ENCODE results near the gene PRCP. TPM values are rescaled to one million over a fixed set of nuclear protein-coding genes. Genes with fewer than 3 reads are reported as not detected.
"Not testable (repeated sequence)": the region's sequence is repeated elsewhere in the genome, so short reads cannot be mapped to it uniquely, and the experiment has no call there.

PRCP gene
- total RNA-seq, 2 experiments from 2014 or later: 23.0 to 23.3 TPM

- no peaks in the 10 kb centered on the region for H3K36me3 Mint-ChIP-seq (ENCODE audit: low read depth)
- no peak overlapping the region for H3K4me3 Mint-ChIP-seq
- H3K27me3 Mint-ChIP-seq (ENCODE audit: low read depth): no peaks in the 10 kb centered on the region
- H3K4me1 Mint-ChIP-seq (ENCODE audit: low read depth): peaks cover 9% of the 10 kb centered on the region
- intact Hi-C loops (cut with micrococcal nuclease): loop anchor here (10.0 kb wide), 1 partner anchor 579 kb away; no protein-coding TSS in a partner anchor
- CTCF ChIA-PET: interaction anchor here (0.7 to 5.5 kb wide), 6 partner anchors 36 to 384 kb away, joined by 3 to 57 read pairs (median 18); partner anchors contain the start of genes DDIAS and PRCP
- no peaks in the 10 kb centered on the region for H3K9me3 Mint-ChIP-seq
- no peak for DNase-seq
- H3K27ac Mint-ChIP-seq: no peak overlapping the region
Observed at GRCh38 chr11:82865841-82866240, 34.4 kb downstream of the PRCP start.

DNA sequence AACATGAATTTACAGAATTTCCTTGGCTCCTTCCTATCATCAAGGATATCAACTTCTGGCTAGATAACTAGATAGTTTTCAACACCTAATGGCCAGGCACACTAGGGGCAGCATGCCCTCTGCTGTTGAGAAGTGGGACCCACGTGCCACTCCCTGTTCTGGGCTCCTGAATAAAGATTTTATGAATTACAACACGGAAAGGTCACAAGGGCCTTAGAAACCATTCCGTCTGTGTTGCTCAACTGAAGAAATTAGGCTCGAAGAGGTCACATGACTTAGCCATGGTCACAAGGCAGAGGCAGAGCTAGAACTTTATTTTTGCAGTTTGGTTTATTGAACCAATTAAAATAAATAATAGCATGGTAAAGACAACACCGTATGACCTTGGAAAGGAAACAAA is 36.0 kb downstream of the PRCP start:
- H3K27me3 Mint-ChIP-seq (ENCODE audit: low read depth): no peaks in the 10 kb centered on the region
- CTCF ChIA-PET: interaction anchor here (1.4 kb wide), 1 partner anchor 147 kb away, joined by 7 read pairs; no protein-coding TSS in a partner anchor
- no peak overlapping the region for H3K27ac Mint-ChIP-seq
- no peaks in the 10 kb centered on the region for H3K36me3 Mint-ChIP-seq (ENCODE audit: low read depth)
- H3K4me1 Mint-ChIP-seq (ENCODE audit: low read depth): peaks cover 9% of the 10 kb centered on the region
- H3K4me3 Mint-ChIP-seq: no peak overlapping the region
- DNase-seq: peak; percentile 53
- no peaks in the 10 kb centered on the region for H3K9me3 Mint-ChIP-seq
- intact Hi-C loops (cut with micrococcal nuclease): loop anchor here (1.0 to 10.0 kb wide), 4 partner anchors 89 to 581 kb away; partner anchors contain the start of gene FAM181B

DNA sequence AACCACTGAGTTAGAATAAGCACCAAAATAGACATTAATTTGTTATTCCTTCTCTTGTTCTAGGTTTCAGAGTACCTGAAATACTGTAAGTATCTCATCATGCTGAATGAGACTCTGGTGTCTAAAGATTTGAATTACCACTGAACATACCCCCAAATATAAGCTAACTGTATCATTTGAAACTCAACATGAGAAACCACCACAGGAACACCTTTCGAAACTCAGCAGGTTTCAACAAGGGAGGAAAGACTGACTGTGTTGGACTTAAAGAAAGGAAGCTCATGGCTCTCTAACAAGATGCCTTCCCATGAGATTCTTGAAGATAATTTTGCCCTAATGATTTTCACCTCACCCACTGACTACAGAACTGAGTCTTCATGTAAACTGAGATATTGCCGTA is 37.0 kb downstream of the PRCP start:
- Mint-ChIP-seq H3K36me3 (ENCODE audit: low read depth) (no peaks in the 10 kb centered on the region), H3K27me3 (ENCODE audit: low read depth) (no peaks in the 10 kb centered on the region), H3K4me3 (no peak overlapping the region), H3K4me1 (ENCODE audit: low read depth) (peaks cover 9% of the 10 kb centered on the region), H3K27ac (no peak overlapping the region), H3K9me3 (no peaks in the 10 kb centered on the region)
- DNase-seq: no peak
- CTCF ChIA-PET: interaction anchor here (0.9 to 1.4 kb wide), 4 partner anchors 96 to 386 kb away, joined by 3 to 13 read pairs (median 6); no protein-coding TSS in a partner anchor
- intact Hi-C loops (cut with micrococcal nuclease): loop anchor here (5.0 to 10.0 kb wide), 2 partner anchors 131 to 582 kb away; partner anchors contain the start of gene FAM181B

DNA sequence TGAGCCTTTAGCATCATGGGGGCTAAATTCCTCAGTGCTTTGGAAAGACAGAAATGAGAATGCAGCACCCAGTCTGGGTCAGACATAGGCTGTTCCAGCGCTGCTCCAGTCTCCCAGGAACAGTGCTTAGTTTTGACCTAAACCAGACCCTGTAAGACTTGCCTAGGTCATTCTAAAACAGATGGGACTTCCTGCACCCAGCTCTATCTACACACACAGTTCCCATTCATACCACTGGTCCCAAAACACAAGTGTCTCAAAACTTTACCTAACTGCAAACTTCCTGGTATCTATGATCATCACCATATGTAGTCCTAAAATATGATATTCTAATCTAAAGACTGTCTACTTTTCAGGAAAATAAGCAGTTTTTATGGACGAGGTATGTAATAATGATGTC is 37.9 kb downstream of the PRCP start:
- H3K27ac Mint-ChIP-seq: no peak overlapping the region
- peaks cover 5% of the 10 kb centered on the region for H3K4me1 Mint-ChIP-seq (ENCODE audit: low read depth)
- no peaks in the 10 kb centered on the region for H3K27me3 Mint-ChIP-seq (ENCODE audit: low read depth)
- no peak for DNase-seq
- peaks cover 2% of the 10 kb centered on the region for H3K36me3 Mint-ChIP-seq (ENCODE audit: low read depth)
- CTCF ChIA-PET: interaction anchor here (0.9 to 1.4 kb wide), 4 partner anchors 95 to 387 kb away, joined by 3 to 13 read pairs (median 6); no protein-coding TSS in a partner anchor
- intact Hi-C loops (cut with micrococcal nuclease): loop anchor here (5.0 to 10.0 kb wide), 2 partner anchors 130 to 582 kb away; partner anchors contain the start of gene FAM181B
- no peaks in the 10 kb centered on the region for H3K9me3 Mint-ChIP-seq
- H3K4me3 Mint-ChIP-seq: no peak overlapping the region

GRCh38 chr11:82859750-82860149 is 40.5 kb downstream of the PRCP start:
- CTCF ChIA-PET: interaction anchor here (1.3 kb wide), 1 partner anchor 10 kb away, joined by 4 read pairs; no protein-coding TSS in a partner anchor
- Mint-ChIP-seq H3K27me3 (ENCODE audit: low read depth) (no peaks in the 10 kb centered on the region), H3K27ac (no peak overlapping the region), H3K36me3 (ENCODE audit: low read depth) (peaks cover 5% of the 10 kb centered on the region), H3K9me3 (no peaks in the 10 kb centered on the region), H3K4me3 (no peak overlapping the region), H3K4me1 (ENCODE audit: low read depth) (peaks cover 4% of the 10 kb centered on the region)
- intact Hi-C loops (cut with micrococcal nuclease): loop anchor here (5.0 to 10.0 kb wide), 2 partner anchors 127 to 585 kb away; partner anchors contain the start of gene FAM181B
- no peak for DNase-seq

DNA sequence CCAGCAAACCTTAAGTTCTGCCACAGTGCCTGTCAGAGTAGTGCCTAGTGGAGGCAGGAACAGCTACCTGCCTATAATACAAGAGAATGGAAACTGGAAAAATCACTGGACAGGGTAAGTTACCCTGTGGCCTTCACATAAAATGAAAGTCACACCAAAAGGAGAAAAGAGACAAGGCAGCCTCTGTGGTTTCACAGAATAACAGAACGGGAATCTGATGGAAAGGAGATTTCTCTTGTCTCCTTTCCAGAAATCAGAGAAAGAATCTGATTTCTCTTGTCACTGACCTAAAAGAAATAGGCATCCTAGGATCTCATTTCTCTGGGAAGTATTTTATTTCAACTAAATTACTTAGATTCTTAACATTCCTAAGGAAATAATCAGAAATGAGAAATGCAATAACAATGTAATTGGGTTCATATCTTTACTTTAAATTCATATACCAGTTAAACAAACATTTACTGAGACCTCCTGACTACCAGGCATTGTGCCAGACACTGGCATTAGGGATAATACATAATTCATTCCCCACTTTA is 41.6 kb downstream of the PRCP start:
- H3K36me3 Mint-ChIP-seq (ENCODE audit: low read depth): peaks cover 7% of the 10 kb centered on the region
- no peak overlapping the region for H3K4me3 Mint-ChIP-seq
- intact Hi-C loops (cut with micrococcal nuclease): no loop called here
- CTCF ChIA-PET: interaction anchor here (1.2 to 1.3 kb wide), 2 partner anchors 9 kb away, joined by 3 to 4 read pairs; no protein-coding TSS in a partner anchor
- no peak for DNase-seq
- H3K27me3 Mint-ChIP-seq (ENCODE audit: low read depth): no peaks in the 10 kb centered on the region
- H3K4me1 Mint-ChIP-seq (ENCODE audit: low read depth): peaks cover 4% of the 10 kb centered on the region
- H3K9me3 Mint-ChIP-seq: no peaks in the 10 kb centered on the region
- no peak overlapping the region for H3K27ac Mint-ChIP-seq

GRCh38 chr11:82858133-82858532 is 42.1 kb downstream of the PRCP start:
- Mint-ChIP-seq H3K4me3 (no peak overlapping the region), H3K4me1 (ENCODE audit: low read depth) (peaks cover under 1% of the 10 kb centered on the region), H3K9me3 (no peaks in the 10 kb centered on the region), H3K36me3 (ENCODE audit: low read depth) (peaks cover 7% of the 10 kb centered on the region), H3K27ac (no peak overlapping the region), H3K27me3 (ENCODE audit: low read depth) (no peaks in the 10 kb centered on the region)
- no peak for DNase-seq
- intact Hi-C loops (cut with micrococcal nuclease): no loop called here
- CTCF ChIA-PET: interaction anchor here (1.2 kb wide), 1 partner anchor 9 kb away, joined by 3 read pairs; no protein-coding TSS in a partner anchor

- CTCF ChIA-PET: interaction anchor here (1.4 kb wide), 1 partner anchor 10 kb away, joined by 7 read pairs; no protein-coding TSS in a partner anchor
- no peaks in the 10 kb centered on the region for H3K9me3 Mint-ChIP-seq
Observed at GRCh38 chr11:82857145-82857544, 43.1 kb downstream of the PRCP start.

DNA sequence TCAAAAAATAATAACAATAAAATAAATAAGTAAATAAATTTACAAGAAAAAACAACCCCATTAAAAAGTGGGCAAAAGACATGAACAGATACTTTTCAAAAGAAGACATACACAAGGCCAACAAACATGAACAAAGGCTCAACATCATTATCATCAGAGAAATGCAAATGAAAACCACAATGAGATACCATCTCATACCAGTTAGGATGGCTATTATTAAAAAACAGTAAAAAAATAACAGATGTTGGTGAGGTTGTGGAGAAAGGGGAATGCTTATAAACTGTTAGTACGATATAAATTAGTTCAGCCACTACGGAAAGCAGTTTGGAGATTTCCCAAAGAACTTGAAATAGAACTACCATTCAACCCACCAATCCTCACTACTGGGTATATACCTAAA is 44.6 kb downstream of the PRCP start:
- no peaks in the 10 kb centered on the region for H3K9me3 Mint-ChIP-seq
- no peaks in the 10 kb centered on the region for H3K4me1 Mint-ChIP-seq (ENCODE audit: low read depth)
- DNase-seq: no peak
- H3K27me3 Mint-ChIP-seq (ENCODE audit: low read depth): no peaks in the 10 kb centered on the region
- H3K4me3 Mint-ChIP-seq: no peak overlapping the region
- H3K27ac Mint-ChIP-seq: no peak overlapping the region
- intact Hi-C loops (cut with micrococcal nuclease): no loop called here
- H3K36me3 Mint-ChIP-seq (ENCODE audit: low read depth): peaks cover 7% of the 10 kb centered on the region
- CTCF ChIA-PET: no interaction called here

More at GRCh38 chr11:82857145-82857544, 43.1 kb downstream of the PRCP start:
- intact Hi-C loops (cut with micrococcal nuclease): no loop called here
- Mint-ChIP-seq H3K4me1 (ENCODE audit: low read depth) (no peaks in the 10 kb centered on the region), H3K4me3 (no peak overlapping the region), H3K36me3 (ENCODE audit: low read depth) (peaks cover 7% of the 10 kb centered on the region), H3K27ac (no peak overlapping the region), H3K27me3 (ENCODE audit: low read depth) (no peaks in the 10 kb centered on the region)
- DNase-seq: no peak

- CTCF ChIA-PET; intact Hi-C loops (cut with micrococcal nuclease); H3K27me3 Mint-ChIP-seq (ENCODE audit: low read depth); H3K36me3 Mint-ChIP-seq (ENCODE audit: low read depth); H3K4me3 Mint-ChIP-seq; DNase-seq; H3K9me3 Mint-ChIP-seq; H3K27ac Mint-ChIP-seq; H3K4me1 Mint-ChIP-seq (ENCODE audit: low read depth): not testable (repeated sequence)
Observed at GRCh38 chr11:82854916-82855315, 45.3 kb downstream of the PRCP start.

GRCh38 chr11:82854242-82854641 is 46.0 kb downstream of the PRCP start:
- H3K4me1 Mint-ChIP-seq (ENCODE audit: low read depth): no peaks in the 10 kb centered on the region
- H3K9me3 Mint-ChIP-seq: no peaks in the 10 kb centered on the region
- H3K4me3 Mint-ChIP-seq: no peak overlapping the region
- H3K36me3 Mint-ChIP-seq (ENCODE audit: low read depth): peaks cover 7% of the 10 kb centered on the region
- intact Hi-C loops (cut with micrococcal nuclease): no loop called here
- DNase-seq: no peak
- H3K27me3 Mint-ChIP-seq (ENCODE audit: low read depth): no peaks in the 10 kb centered on the region
- CTCF ChIA-PET: interaction anchor here (0.6 kb wide), 1 partner anchor 424 kb away, joined by 4 read pairs; no protein-coding TSS in a partner anchor
- no peak overlapping the region for H3K27ac Mint-ChIP-seq

DNA sequence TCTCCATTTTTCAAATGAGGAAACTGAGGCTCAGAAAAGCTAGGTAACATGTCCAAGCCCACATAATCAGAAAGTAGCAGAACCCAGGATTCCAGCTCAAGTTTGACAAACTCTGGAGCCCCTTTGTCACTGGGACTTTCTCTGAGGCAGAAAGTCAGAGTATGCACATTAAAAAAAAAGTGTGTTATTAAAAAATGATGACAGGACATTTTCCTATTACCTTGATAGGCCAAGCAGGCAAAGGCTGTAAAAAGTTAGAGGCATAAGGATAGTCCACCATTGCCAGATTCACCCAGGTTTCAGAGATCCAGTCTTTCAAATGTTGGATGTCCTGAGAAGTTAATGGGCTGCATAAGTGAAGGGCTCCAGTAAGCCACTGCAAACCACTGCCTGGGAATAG is 51.4 kb downstream of the PRCP start:
- Mint-ChIP-seq H3K9me3 (no peaks in the 10 kb centered on the region), H3K36me3 (ENCODE audit: low read depth) (no peaks in the 10 kb centered on the region), H3K4me3 (no peak overlapping the region), H3K4me1 (ENCODE audit: low read depth) (no peaks in the 10 kb centered on the region), H3K27ac (no peak overlapping the region), H3K27me3 (ENCODE audit: low read depth) (no peaks in the 10 kb centered on the region)
- no peak for DNase-seq
- CTCF ChIA-PET: no interaction called here
- intact Hi-C loops (cut with micrococcal nuclease): no loop called here

All from activated naive CD4-positive, alpha-beta T cell treated with anti-CD3 and anti-CD28 coated beads for 36 hours (primary cell).